Fibroblast of lung (primary cell): ENCODE measurements around the gene GDF2.

Experiments used
- CTCF ChIP-seq, 2 donors: IDR thresholded peaks in 1 of 2; conservative IDR thresholded peaks in 1 of 2; 1 replicate in 1 of 2; 2 replicates in 1 of 2; pipeline ENCODE4 v1.5.1; 2011 to 2012; ENCODE audit warnings: low read length in 2 of 2, control low read depth in 1 of 2, inconsistent platforms in 1 of 2, low read depth in 1 of 2, mild to moderate bottlenecking in 1 of 2
- EZH2 ChIP-seq: IDR thresholded peaks from 2 replicates; pipeline ENCODE4 v1.5.1; 2012; ENCODE audit warnings: low read length, control low read depth, mild to moderate bottlenecking; ENCODE audit errors: missing control alignments

- TF ChIP-seq CTCF (conservative IDR thresholded peaks at IDR 0.05 in 1 of 2, IDR thresholded peaks at IDR 0.05 in 1 of 2; ENCODE audit: low read depth in 1 of 2, low read length in 2 of 2) (no peak), EZH2 (no peak)
Measured at GRCh38 chr10:47289921-47290320, 32.3 kb upstream of the GDF2 start.
